Spinal cord (tissue), 10 donors: Measurements from ENCODE around the gene INTS7. TPM values are rescaled to one million over a fixed set of nuclear protein-coding genes. Genes with fewer than 3 reads are reported as not detected.
"Not testable (repeated sequence)": the region's sequence is repeated elsewhere in the genome, so short reads cannot be mapped to it uniquely, and the experiment has no call there.

Experiments used
- DNase-seq, 6 donors: peaks; one replicate each; pipeline versions ENCODE4 v3.0.0 to v3.0.0-alpha.2; 2013 to 2015; ENCODE audit warnings: low spot score in 6 of 6, low read depth in 4 of 6
- H3K27ac ChIP-seq: one replicate; pipeline ENCODE4 v1.5.1; 2013; ENCODE audit warnings: low read depth, low read length, control low read depth
- H3K27me3 ChIP-seq: one replicate; pipeline ENCODE4 v1.6.1; 2013; ENCODE audit warnings: low read length; ENCODE audit not compliant: control insufficient read depth, insufficient read depth
- H3K36me3 ChIP-seq: one replicate; pipeline ENCODE4 v1.6.1; 2013; ENCODE audit warnings: low read length; ENCODE audit not compliant: control insufficient read depth, insufficient read depth
- H3K4me1 ChIP-seq: one replicate; pipeline ENCODE4 v1.6.1; 2013; ENCODE audit warnings: low read length; ENCODE audit not compliant: control insufficient read depth, insufficient read depth
- H3K4me3 ChIP-seq: one replicate; pipeline ENCODE4 v1.5.1; 2013; ENCODE audit warnings: low read depth, low read length, control low read depth
- H3K9me3 ChIP-seq: one replicate; pipeline ENCODE4 v1.6.1; 2013; ENCODE audit warnings: low read length; ENCODE audit not compliant: control insufficient read depth, insufficient read depth
- WGBS: methylation state at CpG from one replicate; pipeline ENCODE4 v1.1.5; 2013; ENCODE audit warnings: missing lambda C conversion rate; ENCODE audit not compliant: insufficient coverage; 5-methylcytosine and 5-hydroxymethylcytosine counted together
- polyA plus RNA-seq, 2 donors: library from polyadenylated mRNA; unstranded; fragments of 120-200 nt; gene quantifications; one replicate each; pipeline ENCODE4 v1.2.1, GENCODE V29; 2013; ENCODE audit not compliant: insufficient read length in 2 of 2
- total RNA-seq, 2 donors: library from RNA; depleted of rRNA in 1 of 2; stranded (reverse); fragments of 120-200 nt in 1 of 2; fragments of >200 nt in 1 of 2; gene quantifications; one replicate each; pipeline versions ENCODE4 v1.2.3 to v1.2.4, GENCODE V29; 2013 to 2014
- donor health status: healthy.

Gene INTS7
- total and polyA plus RNA-seq, 4 donors: 12.8 to 22.5 (median 17.6) TPM

DNA sequence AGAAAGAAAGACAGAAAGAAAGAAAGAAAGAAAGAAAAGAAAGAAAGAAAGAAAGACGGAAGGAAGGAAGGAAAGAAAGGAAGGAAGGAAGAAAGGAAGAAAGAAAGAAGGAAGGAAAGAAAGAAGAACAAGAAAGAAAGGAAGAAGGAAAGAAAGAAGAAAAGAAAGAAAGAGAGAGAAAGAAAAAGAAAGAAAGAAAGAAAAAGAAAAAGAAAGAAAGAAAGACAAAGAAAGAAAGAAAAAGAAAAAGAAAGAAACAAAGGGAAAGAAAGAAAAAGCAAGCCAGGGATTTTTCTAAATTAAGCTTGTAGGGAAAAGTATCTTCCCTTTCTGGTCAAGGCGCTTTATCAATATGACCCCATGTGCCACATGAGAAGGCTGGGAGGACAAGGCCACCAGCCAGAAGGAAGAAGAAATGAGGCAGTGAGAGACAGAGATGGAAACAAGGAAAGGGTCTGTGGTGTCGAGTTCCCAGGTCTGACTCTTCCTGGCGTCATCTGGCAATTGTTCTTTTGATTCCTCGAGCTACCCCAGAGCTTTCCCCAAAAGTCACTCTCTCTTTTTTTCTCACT lies 116.4 kb downstream of the INTS7 start:
- H3K27ac ChIP-seq: no peak overlapping the region
- H3K27me3 ChIP-seq: no peaks in the 10 kb centered on the region
- peaks cover 5% of the 10 kb centered on the region for H3K4me1 ChIP-seq
- DNase-seq: no peak
- no peaks in the 10 kb centered on the region for H3K36me3 ChIP-seq
- WGBS: 90% methylated on average over 4 of the region's 5 CpGs
- no peak overlapping the region for H3K4me3 ChIP-seq
- no peaks in the 10 kb centered on the region for H3K9me3 ChIP-seq

DNA sequence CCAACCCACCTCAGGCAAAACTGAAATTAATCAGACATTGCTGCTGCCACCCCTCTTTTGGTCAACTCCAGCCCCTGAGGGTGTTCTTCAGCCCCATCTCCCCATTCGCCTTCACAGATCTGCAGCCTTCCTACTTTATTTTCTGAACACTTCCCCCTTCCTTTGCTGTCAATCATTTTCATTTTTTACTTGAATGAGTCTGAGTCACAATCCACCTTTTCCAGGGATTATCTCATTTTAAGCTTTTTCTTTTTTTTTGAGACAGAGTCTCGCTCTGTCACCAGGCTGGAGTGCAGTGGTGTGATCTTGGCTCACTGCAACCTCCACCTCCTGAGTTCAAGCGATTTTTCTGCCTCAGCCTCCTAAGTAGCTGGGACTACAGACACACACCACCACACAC lies 118.9 kb downstream of the INTS7 start:
- not testable (repeated sequence) for H3K4me1 ChIP-seq, DNase-seq, H3K27me3 ChIP-seq, H3K27ac ChIP-seq, H3K36me3 ChIP-seq, H3K9me3 ChIP-seq, H3K4me3 ChIP-seq
- 100% methylated on average over 1 of the region's 3 CpGs for WGBS

DNA sequence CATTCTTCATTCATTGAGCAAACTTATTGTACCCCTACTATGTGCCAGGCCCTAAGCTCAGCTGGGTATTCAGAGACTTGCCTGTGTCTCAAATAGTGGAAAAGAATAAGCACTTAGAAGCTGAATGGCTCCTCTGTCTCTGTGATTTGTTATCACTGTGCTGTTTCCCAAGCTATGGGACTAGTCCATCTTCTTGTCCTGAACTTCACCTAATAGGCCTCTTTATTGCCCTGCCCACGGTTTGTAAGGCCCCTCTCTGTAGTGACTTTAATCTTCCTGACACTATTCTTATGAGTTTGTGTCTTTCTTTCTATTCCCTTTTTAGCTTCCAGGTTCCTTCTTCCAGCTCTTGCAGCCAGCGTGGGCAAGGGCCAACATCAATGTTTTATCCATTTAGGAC lies 119.4 kb downstream of the INTS7 start:
- Histone ChIP-seq H3K27ac (no peak overlapping the region), H3K36me3 (no peaks in the 10 kb centered on the region)

DNA sequence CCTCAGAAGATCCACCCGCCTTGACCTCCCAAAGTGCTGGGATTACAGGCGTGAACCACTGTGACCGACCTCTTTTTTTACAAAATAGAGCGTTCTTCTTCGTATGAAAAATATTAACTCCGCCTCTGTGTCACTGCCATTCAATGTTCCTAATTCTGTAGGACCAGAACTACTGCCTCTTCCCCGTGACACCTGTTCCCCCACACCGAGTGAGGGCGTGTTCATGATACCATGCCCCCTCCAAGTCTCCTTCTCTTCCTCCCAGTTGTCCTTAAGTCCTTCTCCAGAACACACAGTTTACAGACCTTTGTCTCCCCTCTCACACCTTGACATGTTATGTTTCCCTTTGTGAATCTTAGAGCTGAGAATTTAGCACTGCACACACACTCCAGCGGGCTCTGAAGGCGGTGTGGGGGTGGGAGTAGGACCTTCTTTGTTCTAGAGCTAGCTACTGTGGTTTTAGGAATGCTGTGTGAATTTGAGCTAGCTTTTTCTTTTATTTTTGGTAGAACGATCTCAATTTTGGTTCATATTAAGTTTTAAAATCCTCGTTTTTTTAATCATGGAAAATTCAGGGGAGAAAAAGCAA lies 122.4 kb downstream of the INTS7 start:
- Histone ChIP-seq H3K4me1 (no peaks in the 10 kb centered on the region), H3K27me3 (no peaks in the 10 kb centered on the region), H3K27ac (no peak overlapping the region), H3K9me3 (no peaks in the 10 kb centered on the region), H3K36me3 (no peaks in the 10 kb centered on the region), H3K4me3 (no peak overlapping the region)
- no peak for DNase-seq
- 94% methylated on average over 10 of the region's 13 CpGs for WGBS

More for the DNA sequence above, 119.4 kb downstream of the INTS7 start:
- Histone ChIP-seq H3K4me1 (peaks cover 5% of the 10 kb centered on the region), H3K27me3 (no peaks in the 10 kb centered on the region), H3K4me3 (no peak overlapping the region), H3K9me3 (no peaks in the 10 kb centered on the region)
- DNase-seq: no peak
- no CpG with 5 or more reads among the region's 2 CpGs for WGBS

DNA sequence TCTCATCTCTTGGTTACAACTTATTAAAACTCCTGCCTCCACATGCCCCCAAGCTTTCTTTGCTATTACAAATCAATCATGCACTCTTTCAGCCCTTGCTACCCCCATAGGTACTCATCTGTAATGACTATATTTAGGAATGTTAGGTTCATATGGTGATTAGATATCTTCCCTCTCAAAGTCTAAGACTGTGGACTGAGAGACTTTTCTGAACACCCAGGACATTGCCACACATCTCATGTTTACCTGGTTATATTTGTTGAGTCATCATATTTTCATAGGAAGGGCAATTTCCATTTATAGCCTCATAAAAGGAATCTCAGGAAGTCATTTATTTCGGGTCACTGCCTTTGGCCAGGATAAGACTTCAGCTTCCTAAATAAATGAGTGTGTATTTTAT lies 123.3 kb downstream of the INTS7 start:
- Histone ChIP-seq H3K9me3 (no peaks in the 10 kb centered on the region), H3K27me3 (no peaks in the 10 kb centered on the region), H3K27ac (no peak overlapping the region), H3K4me1 (no peaks in the 10 kb centered on the region), H3K36me3 (no peaks in the 10 kb centered on the region), H3K4me3 (no peak overlapping the region)
- DNase-seq: no peak
- WGBS: no CpG with 5 or more reads among the region's 1 CpG

DNA sequence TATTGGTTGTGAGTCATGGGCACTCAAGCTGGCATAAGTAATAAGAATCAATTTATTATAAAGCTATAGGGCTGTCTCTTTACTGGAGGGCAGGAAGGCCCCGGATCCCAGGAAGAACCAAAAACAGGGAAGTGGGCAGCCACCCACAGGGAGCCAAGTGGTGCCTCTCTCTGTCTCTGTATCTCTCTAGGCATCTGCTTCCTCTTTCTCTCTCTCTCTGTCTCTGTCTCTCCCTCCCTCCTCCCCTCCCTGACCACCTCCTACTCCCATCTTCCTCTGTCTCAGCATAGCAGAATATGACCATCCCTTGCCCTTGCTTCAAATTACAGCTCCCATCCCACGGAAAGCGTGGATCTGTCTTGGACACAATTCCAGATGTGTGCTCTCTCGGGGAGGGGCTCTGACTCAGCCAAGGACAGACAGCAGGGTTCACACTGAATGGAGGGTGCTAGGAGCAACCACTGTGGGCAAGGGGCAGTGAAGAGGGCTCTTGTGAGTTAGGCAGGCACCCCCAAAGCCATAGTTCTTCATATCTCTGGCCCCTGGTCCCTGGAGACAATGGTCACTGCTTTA lies 124.4 kb downstream of the INTS7 start:
- 82% methylated on average over 4 of the region's 4 CpGs for WGBS
- no peaks in the 10 kb centered on the region for H3K36me3 ChIP-seq
- H3K27ac ChIP-seq: no peak overlapping the region
- H3K9me3 ChIP-seq: no peaks in the 10 kb centered on the region
- DNase-seq: no peak
- H3K27me3 ChIP-seq: no peaks in the 10 kb centered on the region
- H3K4me1 ChIP-seq: no peaks in the 10 kb centered on the region
- no peak overlapping the region for H3K4me3 ChIP-seq

DNA sequence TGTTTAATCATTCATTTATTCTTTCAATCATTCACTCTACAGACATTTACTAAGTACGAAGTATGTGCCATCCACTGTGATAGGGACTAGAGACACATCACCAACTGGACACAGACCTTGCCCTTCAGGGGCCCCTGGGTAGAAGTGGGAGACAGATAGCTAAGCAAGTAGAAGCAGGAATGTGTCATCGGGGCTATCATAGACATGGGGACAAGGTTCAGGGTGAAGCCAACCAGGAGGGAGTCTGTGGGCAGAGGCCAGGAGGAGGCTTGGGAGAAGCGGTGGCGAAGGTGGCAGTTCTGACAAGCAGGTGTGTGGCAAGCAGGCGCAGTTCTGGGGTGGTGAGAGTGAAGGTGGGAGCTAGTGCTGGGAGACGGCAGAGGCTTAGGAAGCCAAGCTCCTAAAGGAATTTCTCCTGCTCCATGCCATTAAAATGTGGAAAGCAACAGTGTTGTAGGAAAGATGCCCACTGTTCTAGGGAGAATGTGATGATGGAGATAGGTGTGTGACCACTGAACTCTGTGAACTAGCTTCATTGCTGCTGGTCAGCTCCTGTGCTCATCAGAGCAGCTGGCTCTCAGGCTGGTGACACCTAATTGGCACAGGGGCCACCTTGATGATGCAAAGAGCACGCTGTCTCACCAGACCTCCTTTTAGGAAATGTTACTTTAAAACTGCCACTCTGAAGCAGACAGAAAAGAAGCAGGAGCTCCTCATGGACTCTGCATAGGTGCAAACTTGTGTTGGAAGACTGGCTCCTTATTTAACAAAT lies 125.1 kb downstream of the INTS7 start:
- no peaks in the 10 kb centered on the region for H3K4me1 ChIP-seq
- 95% methylated on average over 6 of the region's 7 CpGs for WGBS
- no peaks in the 10 kb centered on the region for H3K9me3 ChIP-seq
- H3K4me3 ChIP-seq: no peak overlapping the region
- no peaks in the 10 kb centered on the region for H3K27me3 ChIP-seq
- no peaks in the 10 kb centered on the region for H3K36me3 ChIP-seq
- no peak overlapping the region for H3K27ac ChIP-seq
- no peak for DNase-seq

DNA sequence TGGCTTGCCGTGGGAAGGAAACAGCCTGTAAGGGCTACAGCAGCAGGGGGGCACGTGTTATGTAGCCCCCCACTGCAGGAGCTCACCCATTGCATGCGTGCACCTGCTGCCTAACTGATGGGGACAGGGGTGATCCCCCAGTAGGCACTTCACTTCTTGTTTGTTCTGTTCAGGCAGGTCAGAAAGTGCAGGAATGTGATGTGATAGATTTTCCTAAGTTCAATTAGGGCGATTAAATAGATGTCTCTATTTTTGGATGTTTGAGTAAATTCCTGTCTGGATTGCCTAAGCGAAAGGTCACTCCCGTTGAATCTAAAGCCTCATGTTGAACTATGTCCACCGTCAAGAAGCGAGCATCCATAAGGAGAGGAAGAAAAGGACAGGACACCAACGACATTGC lies 126.0 kb downstream of the INTS7 start:
- Histone ChIP-seq H3K36me3 (no peaks in the 10 kb centered on the region), H3K27me3 (no peaks in the 10 kb centered on the region), H3K4me1 (no peaks in the 10 kb centered on the region), H3K4me3 (no peak overlapping the region), H3K9me3 (no peaks in the 10 kb centered on the region), H3K27ac (no peak overlapping the region)
- no peak for DNase-seq
- 75% methylated on average over 7 of the region's 9 CpGs for WGBS

DNA sequence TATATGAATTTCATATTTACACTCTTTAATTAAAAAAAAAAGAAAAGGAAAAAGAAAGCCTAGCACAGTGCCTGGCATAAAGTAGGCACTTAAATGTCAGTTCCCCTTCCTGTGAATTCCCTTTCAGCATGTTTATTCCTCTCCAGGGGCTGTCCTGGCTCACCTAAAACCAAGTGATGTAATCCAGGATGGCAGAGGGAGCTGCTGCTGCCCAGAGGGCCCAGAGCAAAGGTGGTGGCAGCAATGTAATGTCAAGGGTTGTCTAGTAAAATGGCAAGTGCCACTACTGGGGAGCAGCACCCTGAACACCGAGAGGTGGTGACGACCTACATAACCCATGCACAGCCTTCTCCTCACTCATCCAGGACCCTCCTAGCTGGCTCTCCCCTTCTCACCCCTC lies 126.4 kb downstream of the INTS7 start:
- no peak for DNase-seq
- no peaks in the 10 kb centered on the region for H3K9me3 ChIP-seq

More for the DNA sequence above, 126.4 kb downstream of the INTS7 start:
- Histone ChIP-seq H3K4me1 (no peaks in the 10 kb centered on the region), H3K36me3 (no peaks in the 10 kb centered on the region), H3K27me3 (no peaks in the 10 kb centered on the region), H3K27ac (no peak overlapping the region), H3K4me3 (no peak overlapping the region)
- WGBS: 90% methylated on average over 2 of the region's 2 CpGs
